SK-N-MC (cell line): ENCODE data around the gene TMEM132D.

Experiments used
- EZH2 ChIP-seq: fragments of 200-600 bp; sonication (generic); IDR thresholded peaks from one replicate; pipeline ENCODE4 v1.6.1; 2017; ENCODE audit warnings: antibody characterized with exemption
- FOXP2 ChIP-seq: optimal IDR thresholded peaks from 2 replicates; pipeline ENCODE3; 2011; ENCODE audit warnings: mild to moderate bottlenecking, moderate library complexity; ENCODE audit not compliant: insufficient read depth; ENCODE audit errors: extremely low read length, control extremely low read depth
- POLR2AphosphoS5 ChIP-seq: IDR thresholded peaks from 2 replicates; pipeline ENCODE4 v1.6.1; 2012; ENCODE audit warnings: mild to moderate bottlenecking, low read depth, low read length, borderline replicate concordance

- TF ChIP-seq POLR2AphosphoS5 (no peak), EZH2 (no peak), FOXP2 (no peak)
Observed at GRCh38 chr12:129927316-129927900, 23.6 kb upstream of the TMEM132D start.
